B cell (primary cell): Measurements from ENCODE around the gene CTNNA2. TPM values are rescaled to one million over a fixed set of nuclear protein-coding genes. Genes with fewer than 3 reads are reported as not detected.

Source experiments
- ATAC-seq: fragments of 200-7000 bp; cut with Tn5 transposase; one replicate; pipeline ENCODE4 v1.10.0; 2021; ENCODE audit warnings: low read depth, mild to moderate bottlenecking, moderate number of reproducible peaks, moderate library complexity
- CTCF ChIA-PET: fragments of 350-600 bp; sonication (Branson Sonifier 250); formaldehyde crosslinking; loops from one replicate; lab custom pipeline; 2021; ENCODE audit warnings: antibody characterized with exemption, inconsistent platforms; lab: Charles Lee
- POLR2A ChIA-PET: fragments of 350-600 bp; sonication (Branson Sonifier 250); formaldehyde crosslinking; loops from one replicate; lab custom pipeline; 2021; ENCODE audit warnings: antibody characterized with exemption; lab: Charles Lee
- DNase-seq: peaks from one replicate; pipeline ENCODE4 v3.0.0; 2013
- H2AFZ ChIP-seq: 2 replicates; pipeline ENCODE4 v1.6.1; 2012; ENCODE audit warnings: mild to moderate bottlenecking, low read depth, low read length; ENCODE audit not compliant: insufficient read depth, poor library complexity, severe bottlenecking
- H3K27ac ChIP-seq, 2 donors: 1 replicate in 1 of 2; 2 replicates in 1 of 2; pipeline ENCODE4 v1.5.1; 2012 to 2013; ENCODE audit warnings: low read length in 2 of 2, mild to moderate bottlenecking in 2 of 2, moderate library complexity in 1 of 2
- H3K27me3 ChIP-seq, 4 experiments: fragments of 200-600 bp in 1 of 4; sonication (generic) in 1 of 4; replicated peaks in 1 of 4; 1 replicate in 2 of 4; 2 replicates in 2 of 4; pipeline versions ENCODE4 v1.6.1 to v1.7.0; 2013 to 2016; ENCODE audit warnings: low read length in 3 of 4, mild to moderate bottlenecking in 2 of 4, mixed read lengths in 1 of 4, moderate library complexity in 1 of 4; ENCODE audit not compliant: insufficient read depth in 4 of 4, control insufficient read depth in 3 of 4; ENCODE audit errors: control extremely low read depth in 1 of 4
- H3K36me3 ChIP-seq, 2 experiments: replicated peaks in 1 of 2; 1 replicate in 1 of 2; 2 replicates in 1 of 2; pipeline versions ENCODE4 v1.6.1 to v1.7.1; 2013; ENCODE audit warnings: low read length in 1 of 2; ENCODE audit not compliant: insufficient read depth in 2 of 2, control insufficient read depth in 1 of 2; ENCODE audit errors: control extremely low read depth in 1 of 2, extremely low read depth in 1 of 2
- H3K4me1 ChIP-seq, 2 donors: fragments of 200-600 bp in 1 of 2; sonication (generic) in 1 of 2; 1 replicate in 1 of 2; 2 replicates in 1 of 2; pipeline versions ENCODE4 v1.5.1 to v1.6.1; 2013 to 2017; ENCODE audit warnings: low read length in 2 of 2; ENCODE audit not compliant: control insufficient read depth in 2 of 2, insufficient read depth in 2 of 2
- H3K4me2 ChIP-seq: replicated peaks from 2 replicates; pipeline ENCODE3; 2012; ENCODE audit warnings: mild to moderate bottlenecking, low read depth, low read length; ENCODE audit not compliant: poor library complexity, severe bottlenecking
- H3K4me3 ChIP-seq, 5 experiments: fragments of 200-600 bp in 1 of 5; sonication (generic) in 1 of 5; 1 replicate in 3 of 5; 2 replicates in 2 of 5; pipeline versions ENCODE4 v1.5.1 to v1.7.0; 2011 to 2016; ENCODE audit warnings: low read length in 4 of 5, mild to moderate bottlenecking in 4 of 5, low read depth in 2 of 5, control low read depth in 1 of 5, moderate library complexity in 1 of 5; ENCODE audit not compliant: insufficient read depth in 1 of 5; ENCODE audit errors: control extremely low read depth in 1 of 5, extremely low read depth in 1 of 5
- H3K79me2 ChIP-seq: fragments of 200-600 bp; sonication (generic); one replicate; pipeline ENCODE4 v1.6.0; 2016; ENCODE audit warnings: low read length; ENCODE audit not compliant: control insufficient read depth, insufficient read depth
- H3K9ac ChIP-seq: fragments of 200-600 bp; sonication (generic); 2 replicates; pipeline ENCODE4 v1.6.1; 2017; ENCODE audit warnings: mild to moderate bottlenecking, low read length, moderate library complexity
- H3K9me3 ChIP-seq, 3 donors: one replicate each; pipeline versions ENCODE4 v1.6.1 to v1.7.1; 2013; ENCODE audit warnings: low read length in 2 of 3; ENCODE audit not compliant: control insufficient read depth in 2 of 3, insufficient read depth in 1 of 3; ENCODE audit errors: control extremely low read depth in 1 of 3
- H4K20me1 ChIP-seq: 2 replicates; pipeline ENCODE4 v1.6.0; 2012; ENCODE audit warnings: mild to moderate bottlenecking, low read length; ENCODE audit not compliant: insufficient read depth, control insufficient read depth, poor library complexity, severe bottlenecking
- H3K27ac Mint-ChIP-seq: one replicate; pipeline ENCODE4 v1.8.0; 2021; ENCODE audit warnings: mixed read lengths
- H3K27me3 Mint-ChIP-seq: one replicate; pipeline ENCODE4 v1.8.0; 2021; ENCODE audit warnings: mixed read lengths
- H3K4me1 Mint-ChIP-seq: one replicate; pipeline ENCODE4 v1.8.0; 2021; ENCODE audit warnings: mixed read lengths
- H3K4me3 Mint-ChIP-seq: one replicate; pipeline ENCODE4 v1.8.0; 2021; ENCODE audit warnings: mixed read lengths
- H3K9me3 Mint-ChIP-seq: one replicate; pipeline ENCODE4 v1.8.0; 2022; ENCODE audit warnings: mixed read lengths; ENCODE audit not compliant: insufficient read depth
- EZH2 ChIP-seq: IDR thresholded peaks from 2 replicates; pipeline ENCODE4 v1.6.1; 2012; ENCODE audit warnings: borderline replicate concordance, low read depth, mild to moderate bottlenecking, moderate library complexity, low read length; ENCODE audit not compliant: insufficient read depth, poor library complexity, severe bottlenecking
- WGBS: methylation state at CpG from one replicate; pipeline ENCODE4 v1.1.5; 2013; ENCODE audit warnings: missing lambda C conversion rate; ENCODE audit not compliant: insufficient coverage; 5-methylcytosine and 5-hydroxymethylcytosine counted together
- intact Hi-C: fragments of 100-400 bp; cut with micrococcal nuclease; formaldehyde crosslinking; loops from one replicate; pipeline ENCODE4 v1.10.0; 2022
- polyA plus RNA-seq: library from polyadenylated mRNA; depleted of rRNA; stranded (reverse); fragments of >200 nt; gene quantifications from 2 replicates; pipeline ENCODE4 v1.2.3, GENCODE V29; 2012
- total RNA-seq, 2 donors: library from RNA; stranded (reverse); fragments of 120-200 nt in 1 of 2; gene quantifications; 1 replicate in 1 of 2; 2 replicates in 1 of 2; pipeline versions ENCODE4 v1.2.3 to v1.2.4, GENCODE V29; 2013 to 2022
- TF ChIP-seq, protein P1 (sequence below): fragments of 200-600 bp; IDR thresholded peaks from one replicate; pipeline ENCODE4 v1.8.0; 2022; ENCODE audit warnings: antibody characterized with exemption, mild to moderate bottlenecking

Gene CTNNA2
- total and polyA plus RNA-seq, 2 donors (not counting 1 experiment from before 2014, with no cell fraction given) = not detected

DNA sequence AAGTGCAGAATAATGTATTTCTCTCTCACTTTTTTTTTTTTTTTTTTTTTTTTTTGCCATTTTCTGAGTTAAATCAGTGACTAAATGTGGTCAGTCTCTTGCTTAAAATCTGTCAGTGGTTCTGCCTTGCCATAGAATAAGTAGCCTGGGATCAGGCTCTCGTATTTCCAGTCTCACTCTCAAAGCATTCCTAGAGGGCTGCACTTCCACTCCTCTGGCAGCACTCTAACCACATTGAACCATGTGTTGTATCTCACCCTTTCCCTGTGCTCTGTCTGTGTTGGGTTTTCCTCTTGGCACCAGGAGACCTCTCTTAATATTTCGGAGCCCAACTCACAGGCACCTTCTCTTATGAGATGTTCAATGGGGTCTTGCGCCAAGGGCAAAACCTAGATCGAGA is 304.4 kb downstream of the CTNNA2 start:
- TF ChIP-seq, protein P1, sequence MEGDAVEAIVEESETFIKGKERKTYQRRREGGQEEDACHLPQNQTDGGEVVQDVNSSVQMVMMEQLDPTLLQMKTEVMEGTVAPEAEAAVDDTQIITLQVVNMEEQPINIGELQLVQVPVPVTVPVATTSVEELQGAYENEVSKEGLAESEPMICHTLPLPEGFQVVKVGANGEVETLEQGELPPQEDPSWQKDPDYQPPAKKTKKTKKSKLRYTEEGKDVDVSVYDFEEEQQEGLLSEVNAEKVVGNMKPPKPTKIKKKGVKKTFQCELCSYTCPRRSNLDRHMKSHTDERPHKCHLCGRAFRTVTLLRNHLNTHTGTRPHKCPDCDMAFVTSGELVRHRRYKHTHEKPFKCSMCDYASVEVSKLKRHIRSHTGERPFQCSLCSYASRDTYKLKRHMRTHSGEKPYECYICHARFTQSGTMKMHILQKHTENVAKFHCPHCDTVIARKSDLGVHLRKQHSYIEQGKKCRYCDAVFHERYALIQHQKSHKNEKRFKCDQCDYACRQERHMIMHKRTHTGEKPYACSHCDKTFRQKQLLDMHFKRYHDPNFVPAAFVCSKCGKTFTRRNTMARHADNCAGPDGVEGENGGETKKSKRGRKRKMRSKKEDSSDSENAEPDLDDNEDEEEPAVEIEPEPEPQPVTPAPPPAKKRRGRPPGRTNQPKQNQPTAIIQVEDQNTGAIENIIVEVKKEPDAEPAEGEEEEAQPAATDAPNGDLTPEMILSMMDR = no peak
- no peak for TF ChIP-seq EZH2
- no peaks in the 10 kb centered on the region for H3K9me3 ChIP-seq
- Mint-ChIP-seq H3K27me3 (no peaks in the 10 kb centered on the region), H3K4me1 (no peaks in the 10 kb centered on the region), H3K9me3 (peaks cover 12% of the 10 kb centered on the region), H3K27ac (no peak overlapping the region), H3K4me3 (no peak overlapping the region)
- 81% methylated on average over 4 of the region's 4 CpGs for WGBS
- no peak overlapping the region for H3K4me2 ChIP-seq
- DNase-seq (no peak), ATAC-seq (no peak)
- H3K27ac ChIP-seq = no peak overlapping the region
- no peaks in the 10 kb centered on the region for H3K79me2 ChIP-seq
- H4K20me1 ChIP-seq = no peaks in the 10 kb centered on the region
- no peaks in the 10 kb centered on the region for H3K36me3 ChIP-seq
- H3K4me1 ChIP-seq = no peaks in the 10 kb centered on the region
- no peak overlapping the region for H3K9ac ChIP-seq
- H3K4me3 ChIP-seq = no peak overlapping the region
- no peak overlapping the region for H2AFZ ChIP-seq
- intact Hi-C loops = no loop called here
- ChIA-PET CTCF (no interaction called here), POLR2A (no interaction called here)
- H3K27me3 ChIP-seq = no peaks in the 10 kb centered on the region

DNA sequence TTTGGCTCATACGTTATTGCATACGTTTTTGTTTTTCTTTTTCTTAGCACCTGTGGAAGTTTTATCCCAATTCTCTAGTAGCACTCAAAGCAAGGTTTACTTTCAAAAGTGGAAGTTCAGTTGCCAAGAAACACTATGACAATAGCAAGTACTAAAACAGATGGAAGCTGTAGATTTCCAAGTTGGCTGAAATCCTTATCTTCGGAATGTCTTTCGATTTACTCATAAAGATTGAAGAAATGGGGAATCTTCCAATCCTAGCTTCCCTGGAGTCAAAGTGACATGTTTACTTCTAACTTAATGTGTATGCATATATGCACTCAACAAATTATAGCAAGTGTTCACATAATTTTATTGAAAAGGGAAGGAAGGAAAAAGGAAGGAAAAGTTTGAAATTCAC is 307.4 kb downstream of the CTNNA2 start:
- ChIA-PET CTCF (no interaction called here), POLR2A (no interaction called here)
- no peaks in the 10 kb centered on the region for H3K4me1 ChIP-seq
- no peak overlapping the region for H3K4me3 ChIP-seq
- H3K27ac ChIP-seq = no peak overlapping the region
- no peaks in the 10 kb centered on the region for H3K27me3 ChIP-seq
- WGBS = no CpG with 5 or more reads among the region's 4 CpGs
- Mint-ChIP-seq H3K4me3 (no peak overlapping the region), H3K9me3 (peaks cover 6% of the 10 kb centered on the region), H3K4me1 (no peaks in the 10 kb centered on the region), H3K27ac (no peak overlapping the region), H3K27me3 (no peaks in the 10 kb centered on the region)
- no peak overlapping the region for H3K4me2 ChIP-seq
- TF ChIP-seq, protein P1 = no peak
- no peak for TF ChIP-seq EZH2
- H3K9ac ChIP-seq = no peak overlapping the region
- no peak overlapping the region for H2AFZ ChIP-seq
- no peaks in the 10 kb centered on the region for H3K9me3 ChIP-seq
- H3K36me3 ChIP-seq = no peaks in the 10 kb centered on the region
- H4K20me1 ChIP-seq = no peaks in the 10 kb centered on the region
- DNase-seq (no peak), ATAC-seq (no peak)
- intact Hi-C loops = no loop called here
- no peaks in the 10 kb centered on the region for H3K79me2 ChIP-seq
